ENCODE data around the gene GRIK3. TPM values are rescaled to one million over a fixed set of nuclear protein-coding genes. Genes with fewer than 3 reads are reported as not detected.

Gene GRIK3
- total RNA-seq, 4 donors from 2014 or later: 0.75 to 9.8 (median 1.2) TPM

DNA sequence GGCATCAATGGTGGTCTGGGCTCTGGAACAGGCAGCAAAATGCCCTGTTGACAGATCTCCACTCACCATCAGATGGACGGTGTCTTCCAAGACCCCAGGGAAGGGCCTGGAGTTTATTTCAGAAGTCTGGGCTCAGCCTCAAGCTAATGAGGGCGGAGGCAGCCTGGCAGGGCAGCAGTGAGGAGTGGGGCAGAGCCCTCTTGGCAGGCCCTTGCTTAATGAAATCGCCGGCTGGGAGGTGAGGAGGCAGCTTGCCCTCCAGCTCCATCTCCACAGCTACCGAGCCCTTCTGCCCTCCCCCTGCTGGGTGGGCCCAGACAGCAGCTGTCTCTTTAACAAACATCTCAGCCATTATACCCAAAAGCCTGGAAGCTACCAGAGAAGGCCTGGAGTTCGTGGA lies 22.0 kb upstream of the GRIK3 start:
- Histone ChIP-seq H3K9me3 (no peaks in the 10 kb centered on the region), H3K27ac (no peak overlapping the region), H3K4me3 (no peak overlapping the region), H3K4me1 (no peaks in the 10 kb centered on the region), H3K27me3 (no peaks in the 10 kb centered on the region), H3K36me3 (no peaks in the 10 kb centered on the region)
- TF ChIP-seq EP300 (IDR thresholded peaks at IDR 0.05; ENCODE audit: low read depth): no peak
- TF ChIP-seq, protein P1, sequence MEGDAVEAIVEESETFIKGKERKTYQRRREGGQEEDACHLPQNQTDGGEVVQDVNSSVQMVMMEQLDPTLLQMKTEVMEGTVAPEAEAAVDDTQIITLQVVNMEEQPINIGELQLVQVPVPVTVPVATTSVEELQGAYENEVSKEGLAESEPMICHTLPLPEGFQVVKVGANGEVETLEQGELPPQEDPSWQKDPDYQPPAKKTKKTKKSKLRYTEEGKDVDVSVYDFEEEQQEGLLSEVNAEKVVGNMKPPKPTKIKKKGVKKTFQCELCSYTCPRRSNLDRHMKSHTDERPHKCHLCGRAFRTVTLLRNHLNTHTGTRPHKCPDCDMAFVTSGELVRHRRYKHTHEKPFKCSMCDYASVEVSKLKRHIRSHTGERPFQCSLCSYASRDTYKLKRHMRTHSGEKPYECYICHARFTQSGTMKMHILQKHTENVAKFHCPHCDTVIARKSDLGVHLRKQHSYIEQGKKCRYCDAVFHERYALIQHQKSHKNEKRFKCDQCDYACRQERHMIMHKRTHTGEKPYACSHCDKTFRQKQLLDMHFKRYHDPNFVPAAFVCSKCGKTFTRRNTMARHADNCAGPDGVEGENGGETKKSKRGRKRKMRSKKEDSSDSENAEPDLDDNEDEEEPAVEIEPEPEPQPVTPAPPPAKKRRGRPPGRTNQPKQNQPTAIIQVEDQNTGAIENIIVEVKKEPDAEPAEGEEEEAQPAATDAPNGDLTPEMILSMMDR (IDR thresholded peaks at IDR 0.05): no peak
- no peak for TF ChIP-seq POLR2A (IDR thresholded peaks at IDR 0.05)
- no peak for TF ChIP-seq POLR2AphosphoS5 (IDR thresholded peaks at IDR 0.05)
- 41% methylated on average over 6 of the region's 6 CpGs; no CpG with 5 or more reads in 1 of the 2 donors for WGBS, 2 donors (ENCODE audit: low coverage in 1 of 2)
- intact Hi-C loops (cut with DNase I; ENCODE audit: low total_unique reads) (no loop called here), in situ Hi-C loops (cut with MboI; ENCODE audit: low pct_ligation_motif_present in 1 of 4, low pct_unique_long_range_greater_than_20kb in 1 of 4, low sequenced_read_pairs in 3 of 4) (no loop called here)
- no peak for DNase-seq

DNA sequence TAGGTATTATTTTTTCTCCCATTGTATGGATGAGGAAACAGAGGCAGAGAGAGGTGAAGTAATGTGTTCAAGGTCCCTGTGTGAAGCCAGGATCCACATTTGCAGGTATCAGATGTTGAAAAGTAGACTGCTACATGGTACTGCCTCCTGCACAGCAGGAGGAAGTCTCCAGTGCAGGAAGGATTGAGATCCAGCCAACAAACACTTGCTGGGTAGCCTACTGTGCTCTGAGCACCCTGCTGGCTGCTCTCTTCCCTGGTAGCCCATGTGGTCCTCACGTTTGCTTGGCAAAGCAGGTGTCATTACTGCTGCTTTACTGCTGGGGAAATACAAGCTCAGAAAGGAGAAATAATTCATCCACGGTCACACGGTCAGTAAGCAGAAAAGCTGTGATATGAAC lies 21.3 kb upstream of the GRIK3 start:
- intact Hi-C loops (cut with DNase I; ENCODE audit: low total_unique reads) (no loop called here), in situ Hi-C loops (cut with MboI; ENCODE audit: low pct_ligation_motif_present in 1 of 4, low pct_unique_long_range_greater_than_20kb in 1 of 4, low sequenced_read_pairs in 3 of 4) (no loop called here)
- 52 to 80% methylated on average over 1 to 3 of the region's 3 CpGs for WGBS, 2 donors (ENCODE audit: low coverage in 1 of 2)
- Histone ChIP-seq H3K4me3 (no peak overlapping the region), H3K27me3 (no peaks in the 10 kb centered on the region), H3K9me3 (no peaks in the 10 kb centered on the region), H3K4me1 (no peaks in the 10 kb centered on the region), H3K27ac (no peak overlapping the region), H3K36me3 (no peaks in the 10 kb centered on the region)
- DNase-seq: no peak
- no peak for TF ChIP-seq POLR2AphosphoS5 (IDR thresholded peaks at IDR 0.05)
- TF ChIP-seq POLR2A (IDR thresholded peaks at IDR 0.05): no peak
- no peak for TF ChIP-seq EP300 (IDR thresholded peaks at IDR 0.05; ENCODE audit: low read depth)
- TF ChIP-seq, protein P1 (IDR thresholded peaks at IDR 0.05): no peak

DNA sequence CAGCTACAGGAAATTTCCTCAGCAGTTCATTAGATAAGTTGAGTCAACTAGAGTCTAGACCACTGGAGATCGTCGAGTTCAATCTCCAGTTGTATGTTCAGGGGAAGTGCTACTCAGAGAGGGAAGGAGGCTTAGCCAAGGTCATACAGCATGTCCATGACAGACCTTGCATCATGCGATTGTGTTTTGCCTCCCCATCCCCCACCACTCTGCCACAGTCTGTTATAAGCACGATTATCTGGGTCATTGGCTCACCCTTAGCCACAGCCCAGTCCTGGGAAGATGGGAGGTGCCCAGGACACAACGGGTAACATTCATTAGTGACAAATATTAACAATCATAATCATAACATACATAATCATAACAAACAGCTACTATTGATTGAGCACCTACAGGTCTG lies 18.9 kb upstream of the GRIK3 start:
- H3K9me3 ChIP-seq: no peaks in the 10 kb centered on the region
- H3K27ac ChIP-seq: no peak overlapping the region
- H3K4me3 ChIP-seq: no peak overlapping the region
- no peak for TF ChIP-seq POLR2A (IDR thresholded peaks at IDR 0.05)
- TF ChIP-seq, protein P1 (IDR thresholded peaks at IDR 0.05): no peak
- no peak for TF ChIP-seq EP300 (IDR thresholded peaks at IDR 0.05; ENCODE audit: low read depth)
- TF ChIP-seq POLR2AphosphoS5 (IDR thresholded peaks at IDR 0.05): no peak
- 39 to 79% methylated on average over 2 to 5 of the region's 5 CpGs for WGBS, 2 donors (ENCODE audit: low coverage in 1 of 2)
- no peaks in the 10 kb centered on the region for H3K36me3 ChIP-seq
- in situ Hi-C loops (cut with MboI; ENCODE audit: low pct_ligation_motif_present in 1 of 4, low pct_unique_long_range_greater_than_20kb in 1 of 4, low sequenced_read_pairs in 3 of 4) (no loop called here), intact Hi-C loops (cut with DNase I; ENCODE audit: low total_unique reads) (no loop called here)
- no peak for DNase-seq
- no peaks in the 10 kb centered on the region for H3K27me3 ChIP-seq
- no peaks in the 10 kb centered on the region for H3K4me1 ChIP-seq

- DNase-seq: no peak
- intact Hi-C loops (cut with DNase I; ENCODE audit: low total_unique reads) (no loop called here), in situ Hi-C loops (cut with MboI; ENCODE audit: low pct_ligation_motif_present in 1 of 4, low pct_unique_long_range_greater_than_20kb in 1 of 4, low sequenced_read_pairs in 3 of 4) (no loop called here)
- no peaks in the 10 kb centered on the region for H3K4me1 ChIP-seq
- 44% methylated on average over 1 of the region's 1 CpG; no CpG with 5 or more reads in 1 of the 2 donors for WGBS, 2 donors (ENCODE audit: low coverage in 1 of 2)
- no peaks in the 10 kb centered on the region for H3K27me3 ChIP-seq
- no peak overlapping the region for H3K4me3 ChIP-seq
- H3K36me3 ChIP-seq: no peaks in the 10 kb centered on the region
- no peaks in the 10 kb centered on the region for H3K9me3 ChIP-seq
- H3K27ac ChIP-seq: no peak overlapping the region
- TF ChIP-seq POLR2A (IDR thresholded peaks at IDR 0.05): no peak
- no peak for TF ChIP-seq EP300 (IDR thresholded peaks at IDR 0.05; ENCODE audit: low read depth)
- TF ChIP-seq, protein P1 (IDR thresholded peaks at IDR 0.05): no peak
- no peak for TF ChIP-seq POLR2AphosphoS5 (IDR thresholded peaks at IDR 0.05)
Observed at GRCh38 chr1:37052120-37052519, 17.8 kb upstream of the GRIK3 start.
